Lower leg skin (tissue), 4 donors: ENCODE results near the gene PDE4A. TPM values are rescaled to one million over a fixed set of nuclear protein-coding genes. Genes with fewer than 3 reads are reported as not detected.
"Not testable (repeated sequence)": the region's sequence is repeated elsewhere in the genome, so short reads cannot be mapped to it uniquely, and the experiment has no call there.

ENCODE experiments used
- DNase-seq, 2 donors: peaks; one replicate each; pipeline ENCODE4 v3.0.0-alpha.2; 2019; ENCODE audit warnings: low spot score in 2 of 2
- H3K4me3 ChIP-seq: fragments of 200-600 bp; sonication (generic); 2 replicates; pipeline ENCODE4 v1.5.1; 2017; ENCODE audit warnings: mild to moderate bottlenecking, low read depth; ENCODE audit not compliant: poor library complexity, severe bottlenecking
- POLR2A ChIP-seq, 2 donors: fragments of 450-650 bp; IDR thresholded peaks; one replicate each; pipeline ENCODE4 v1.6.1; 2016 to 2017; ENCODE audit warnings: antibody characterized with exemption in 2 of 2, mild to moderate bottlenecking in 1 of 2, moderate library complexity in 1 of 2
- WGBS, 2 donors: methylation state at CpG; one replicate each; pipeline ENCODE4 v1.1.5; 2018; 5-methylcytosine and 5-hydroxymethylcytosine counted together
- intact Hi-C: fragments of 100-400 bp; cut with DNase I; formaldehyde crosslinking; loops from one replicate; pipeline ENCODE4 v1.15.0; 2023; ENCODE audit warnings: low total_unique reads
- total RNA-seq, 4 donors: library from RNA; depleted of rRNA; stranded (reverse); fragments of >200 nt; gene quantifications; one replicate each; pipeline ENCODE4 v1.1.0, GENCODE V29; 2016
- TF ChIP-seq, protein P1 (sequence below), 3 donors: fragments of 450-650 bp; IDR thresholded peaks; one replicate each; pipeline ENCODE4 v1.5.1; 2016; ENCODE audit warnings: antibody characterized with exemption in 3 of 3, mild to moderate bottlenecking in 3 of 3, moderate library complexity in 2 of 3

The PDE4A gene
- total RNA-seq, 4 donors from 2014 or later: 4.1 to 6.8 (median 5.7) TPM

DNA sequence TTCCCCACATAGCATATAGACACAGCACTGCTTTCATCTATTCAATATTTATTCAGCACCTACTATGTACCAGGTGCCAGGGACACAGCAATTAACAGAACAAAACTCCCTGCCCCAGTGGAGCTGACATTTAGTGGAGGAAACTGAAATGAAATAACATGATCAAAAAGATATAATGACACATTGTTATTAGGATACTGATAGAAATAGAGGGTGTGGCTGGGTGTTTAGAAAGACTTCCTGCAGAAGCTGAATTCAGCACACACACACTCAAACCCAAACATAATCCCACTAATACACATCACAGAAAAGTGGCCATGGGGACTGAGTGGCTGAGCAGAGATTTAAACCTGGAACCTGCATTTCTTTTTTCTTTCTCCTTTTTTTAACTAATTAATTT is 13.2 kb upstream of the PDE4A start:
- no peak for TF ChIP-seq POLR2A (IDR thresholded peaks at IDR 0.05)
- TF ChIP-seq, protein P1, sequence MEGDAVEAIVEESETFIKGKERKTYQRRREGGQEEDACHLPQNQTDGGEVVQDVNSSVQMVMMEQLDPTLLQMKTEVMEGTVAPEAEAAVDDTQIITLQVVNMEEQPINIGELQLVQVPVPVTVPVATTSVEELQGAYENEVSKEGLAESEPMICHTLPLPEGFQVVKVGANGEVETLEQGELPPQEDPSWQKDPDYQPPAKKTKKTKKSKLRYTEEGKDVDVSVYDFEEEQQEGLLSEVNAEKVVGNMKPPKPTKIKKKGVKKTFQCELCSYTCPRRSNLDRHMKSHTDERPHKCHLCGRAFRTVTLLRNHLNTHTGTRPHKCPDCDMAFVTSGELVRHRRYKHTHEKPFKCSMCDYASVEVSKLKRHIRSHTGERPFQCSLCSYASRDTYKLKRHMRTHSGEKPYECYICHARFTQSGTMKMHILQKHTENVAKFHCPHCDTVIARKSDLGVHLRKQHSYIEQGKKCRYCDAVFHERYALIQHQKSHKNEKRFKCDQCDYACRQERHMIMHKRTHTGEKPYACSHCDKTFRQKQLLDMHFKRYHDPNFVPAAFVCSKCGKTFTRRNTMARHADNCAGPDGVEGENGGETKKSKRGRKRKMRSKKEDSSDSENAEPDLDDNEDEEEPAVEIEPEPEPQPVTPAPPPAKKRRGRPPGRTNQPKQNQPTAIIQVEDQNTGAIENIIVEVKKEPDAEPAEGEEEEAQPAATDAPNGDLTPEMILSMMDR (IDR thresholded peaks at IDR 0.05): no peak
- intact Hi-C loops: no loop called here
- DNase-seq: no peak
- no peak overlapping the region for H3K4me3 ChIP-seq

DNA sequence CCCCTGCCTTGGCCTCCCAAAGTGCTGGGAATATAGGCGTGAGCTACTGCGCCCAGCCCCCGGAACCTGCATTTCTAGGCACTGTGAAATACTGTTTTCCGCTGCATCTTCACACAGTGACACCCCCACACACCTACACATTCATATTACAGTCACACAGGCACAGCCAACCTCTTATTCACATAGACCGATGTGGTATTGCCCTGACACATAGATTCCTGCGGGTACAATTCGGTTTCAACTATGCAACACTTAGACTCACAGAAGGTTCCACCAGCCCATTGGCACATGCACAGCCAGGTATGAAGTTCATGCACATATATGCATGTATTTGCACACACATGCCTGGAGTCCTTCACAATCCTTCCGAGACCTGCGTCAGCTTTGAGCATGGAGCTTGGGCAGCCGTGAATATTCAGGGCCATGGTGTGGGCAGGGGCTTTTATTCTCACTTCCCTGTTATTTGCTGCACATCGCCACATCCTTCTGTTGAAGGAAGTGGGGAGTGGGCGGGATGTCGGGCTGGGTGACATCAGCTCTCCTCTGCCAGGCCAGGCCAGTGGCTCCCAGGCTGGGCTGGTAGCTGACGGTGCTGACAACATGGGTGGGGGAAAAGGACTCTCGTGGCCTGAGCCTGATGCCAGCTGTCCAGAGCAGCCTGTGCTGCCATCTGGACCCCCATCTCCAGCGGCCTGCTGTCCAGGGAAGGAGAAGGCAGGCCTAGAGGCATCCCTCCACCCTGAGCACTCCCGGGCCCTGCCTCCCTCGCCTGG is 11.6 kb upstream of the PDE4A start:
- TF ChIP-seq POLR2A (IDR thresholded peaks at IDR 0.05): no peak
- TF ChIP-seq, protein P1 (IDR thresholded peaks at IDR 0.05): no peak
- H3K4me3 ChIP-seq: no peak overlapping the region
- intact Hi-C loops: no loop called here
- DNase-seq: no peak
- 67 to 72% methylated on average over 18 of the region's 18 CpGs for WGBS, 2 donors

DNA sequence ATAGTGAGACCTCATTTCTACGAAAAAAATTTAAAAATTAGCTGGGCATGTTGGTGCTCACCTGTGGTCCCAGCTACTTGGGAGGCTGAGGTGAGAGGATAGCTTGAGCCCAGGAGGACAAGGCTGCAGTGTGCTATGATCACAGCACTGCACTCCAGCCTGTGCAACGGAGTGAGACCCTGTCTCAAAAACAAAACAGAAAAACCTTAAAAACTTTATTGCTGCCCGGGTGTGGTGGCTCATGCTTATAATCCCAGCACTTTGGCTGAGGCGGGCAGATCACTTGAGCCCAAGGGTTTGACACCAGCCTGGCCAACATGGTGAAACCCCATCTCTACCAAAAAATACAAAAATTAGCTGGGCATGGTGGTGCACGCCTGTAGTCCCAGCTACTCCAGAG is 9.1 kb upstream of the PDE4A start:
- intact Hi-C loops, H3K4me3 ChIP-seq, DNase-seq: not testable (repeated sequence)
- WGBS, 2 donors: 67 to 82% methylated on average over 5 of the region's 5 CpGs

DNA sequence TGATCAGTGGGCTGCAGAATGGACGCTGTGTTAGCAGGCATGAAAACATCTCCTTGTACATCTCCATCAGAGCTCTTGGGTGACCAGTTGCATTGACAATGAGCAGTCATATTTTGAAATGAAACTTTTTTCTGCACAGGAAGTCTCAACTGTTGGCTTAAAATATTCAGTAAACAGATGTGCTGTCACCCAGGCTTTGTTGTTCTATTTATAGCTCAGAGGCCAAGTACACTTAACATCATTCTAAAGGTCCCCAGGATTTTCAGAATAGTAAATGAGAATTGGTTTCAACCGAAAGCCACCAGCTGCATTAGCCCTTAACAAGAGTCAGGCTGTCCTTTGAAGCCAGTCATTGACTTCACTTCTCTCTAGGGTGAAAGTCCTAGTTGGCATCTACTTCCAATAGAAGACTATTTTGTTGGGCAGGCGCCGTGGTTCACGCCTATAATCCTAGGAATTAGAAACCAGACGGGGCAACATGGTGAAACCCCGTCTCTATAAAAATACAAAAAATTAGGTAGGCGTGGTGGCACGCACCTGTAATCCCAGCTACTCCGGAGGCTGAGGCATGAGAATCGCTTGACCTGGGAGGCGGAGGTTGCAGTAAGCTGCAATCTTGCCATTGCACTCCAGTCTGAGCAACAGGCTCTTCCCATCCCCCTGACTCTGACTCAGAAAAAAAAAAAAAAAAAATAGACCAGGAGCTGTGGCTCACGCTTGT is 7.9 kb upstream of the PDE4A start:
- H3K4me3 ChIP-seq: no peak overlapping the region
- WGBS, 2 donors: 67 to 80% methylated on average over 13 of the region's 13 CpGs
- TF ChIP-seq, protein P1 (IDR thresholded peaks at IDR 0.05): no peak
- TF ChIP-seq POLR2A (IDR thresholded peaks at IDR 0.05): no peak
- no peak for DNase-seq
- intact Hi-C loops: no loop called here

DNA sequence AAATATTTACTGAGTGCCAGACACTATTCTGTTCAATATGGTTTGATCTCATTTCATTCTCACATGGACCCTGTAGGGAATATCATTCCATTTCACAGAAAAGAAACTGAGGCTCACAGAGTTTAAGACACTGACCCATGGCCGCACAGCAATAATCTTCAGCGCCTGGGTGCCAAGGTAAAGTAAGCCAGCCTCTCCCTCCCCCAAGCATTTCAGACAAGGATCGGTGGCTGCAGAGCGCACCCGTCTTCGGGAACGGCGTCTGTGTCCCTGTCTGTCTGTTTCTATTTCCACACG is 4.3 kb upstream of the PDE4A start:
- intact Hi-C loops: no loop called here
- TF ChIP-seq, protein P1 (IDR thresholded peaks at IDR 0.05): no peak
- no peak for TF ChIP-seq POLR2A (IDR thresholded peaks at IDR 0.05)
- 1 to 7% methylated on average over 9 of the region's 9 CpGs for WGBS, 2 donors
- DNase-seq: no peak
- peak overlapping the region; percentile 11 for H3K4me3 ChIP-seq

DNA sequence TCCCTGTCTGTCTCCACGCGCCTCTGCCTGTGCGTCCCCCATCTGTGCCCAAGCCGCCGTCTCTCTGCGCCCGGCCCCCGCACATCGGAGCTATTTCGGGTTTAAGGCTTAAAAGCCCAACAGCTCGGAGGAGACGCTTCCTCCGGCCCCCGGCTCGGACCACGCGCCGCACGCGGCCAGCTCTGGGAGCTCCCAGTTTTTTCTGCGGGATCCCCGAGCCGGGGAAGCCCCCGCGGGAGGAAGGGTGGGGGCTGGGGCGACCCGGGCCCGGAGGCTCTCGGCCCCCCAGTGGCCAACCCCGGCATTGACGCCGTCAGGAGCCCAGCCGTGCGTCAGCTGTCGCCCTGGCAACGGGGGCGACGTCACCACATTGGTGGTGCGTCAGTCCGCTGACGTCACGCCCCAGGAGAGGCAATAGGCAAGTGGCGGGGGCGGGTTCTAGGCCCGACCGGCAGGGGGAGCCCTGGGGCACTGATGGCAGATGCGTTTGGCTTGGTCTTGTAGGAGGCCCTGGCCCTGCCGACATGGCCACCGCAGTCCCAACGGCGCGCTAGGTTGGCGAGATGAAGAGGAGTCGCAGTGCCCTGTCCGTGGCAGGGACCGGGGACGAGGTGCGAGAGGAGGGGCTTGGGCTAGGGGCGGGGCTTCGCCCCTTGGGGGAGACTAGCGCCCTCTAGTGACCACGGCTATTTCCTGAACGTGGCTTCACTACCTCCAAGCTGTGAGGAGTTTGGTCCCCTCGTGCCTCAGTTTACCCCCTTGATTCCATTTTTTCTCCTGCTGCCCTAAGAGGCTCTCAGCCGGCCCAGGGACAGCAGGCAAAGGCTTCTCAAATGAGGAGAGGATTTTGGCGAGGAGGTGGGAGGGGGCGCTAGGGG is 3.7 kb upstream of the PDE4A start:
- intact Hi-C loops: no loop called here
- DNase-seq: peak; percentile 64 to 95
- TF ChIP-seq POLR2A (IDR thresholded peaks at IDR 0.05): no peak
- TF ChIP-seq, protein P1 (IDR thresholded peaks at IDR 0.05): peak in 1 of 3 donors; percentile 91
- 5 to 6% methylated on average over 39 to 67 of the region's 67 CpGs for WGBS, 2 donors
- peak overlapping the region; percentile 11 for H3K4me3 ChIP-seq
